HG03280 (cell line): ENCODE data around the gene UBXN7.
"Not testable (repeated sequence)": the region's sequence is repeated elsewhere in the genome, so short reads cannot be mapped to it uniquely, and the experiment has no call there.

Experiments used
- ATAC-seq: cut with Tn5 transposase; IDR thresholded peaks from one replicate; pipeline ENCODE4 v1.9.1; 2021; ENCODE audit warnings: mild to moderate bottlenecking, moderate library complexity; ENCODE audit not compliant: unreplicated experiment

Gene UBXN7

DNA sequence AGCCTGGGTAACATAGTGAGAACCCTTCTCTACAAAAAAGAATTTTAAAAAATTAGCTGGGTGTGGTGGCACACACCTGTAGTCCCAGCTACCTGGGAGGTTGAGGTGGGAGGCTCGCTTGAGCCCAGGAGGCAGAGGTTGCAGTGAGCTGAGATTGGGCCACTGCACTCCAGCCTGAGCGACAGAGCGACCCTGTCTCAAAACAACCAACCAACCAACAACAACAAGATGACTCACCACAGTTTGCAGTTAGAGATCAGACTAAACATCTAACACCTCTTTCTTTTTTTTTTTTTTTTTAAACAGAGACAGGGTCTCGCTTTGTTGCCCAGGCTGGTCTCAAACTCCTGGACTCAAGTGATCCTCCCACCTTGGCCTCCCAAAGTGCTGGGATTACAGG lies 73.7 kb downstream of the UBXN7 start:
- not testable (repeated sequence) for ATAC-seq

DNA sequence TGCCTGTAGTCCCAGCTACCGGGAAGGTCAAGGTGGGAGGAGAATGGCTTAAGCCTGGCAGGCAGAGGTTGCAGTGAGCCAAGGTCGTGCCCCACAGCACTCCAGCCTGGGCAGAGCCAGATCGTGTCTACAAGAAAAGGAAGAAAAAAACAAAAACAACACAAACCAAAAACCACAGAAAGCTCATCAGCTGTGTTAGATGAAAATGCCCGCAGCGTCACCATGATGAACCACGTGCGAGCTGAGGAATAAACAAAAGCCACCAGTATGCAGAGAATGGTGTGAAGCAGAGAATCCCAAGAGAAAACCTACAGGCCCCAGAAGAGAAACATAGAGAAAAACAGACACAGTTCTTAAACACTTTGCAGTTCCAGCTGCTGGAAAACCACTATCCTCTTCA lies 74.3 kb downstream of the UBXN7 start:
- ATAC-seq = no peak

DNA sequence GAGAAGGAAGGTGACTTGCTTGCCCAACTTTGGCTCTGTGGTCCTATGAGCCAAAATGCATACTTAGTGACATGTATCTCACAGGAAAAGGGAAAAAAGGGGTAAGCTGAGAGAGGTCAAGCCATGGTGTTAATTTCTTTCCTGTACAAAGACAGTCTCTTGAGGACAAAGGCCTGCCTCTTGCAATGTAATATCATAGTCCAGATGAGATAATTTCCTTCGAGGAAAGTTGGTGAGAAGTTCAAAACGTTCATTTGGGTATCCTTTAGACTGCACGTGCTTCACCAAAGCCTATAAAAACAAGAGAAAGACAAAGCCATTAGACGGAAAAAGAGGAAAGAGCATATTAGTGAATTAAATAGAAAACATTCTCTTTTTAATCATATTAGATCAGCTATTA lies 75.7 kb downstream of the UBXN7 start:
- ATAC-seq = no peak

DNA sequence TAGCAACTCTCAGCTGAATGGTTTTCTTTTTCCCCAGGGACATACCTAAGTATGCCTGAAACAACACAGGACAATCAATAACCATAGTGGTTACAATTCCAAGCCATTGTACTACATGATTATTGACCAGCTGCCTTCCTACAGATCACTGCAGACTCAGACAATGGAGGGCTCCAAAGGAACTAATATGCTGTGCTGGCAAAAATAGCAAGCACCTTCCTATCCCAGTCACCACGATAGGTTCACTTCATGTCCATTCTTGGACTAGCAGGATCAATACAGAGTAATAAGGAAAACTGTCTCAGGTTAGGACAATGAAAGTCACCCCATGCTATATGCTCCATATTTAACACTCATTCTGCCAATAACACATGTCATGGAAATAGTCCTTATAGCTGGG lies 76.6 kb downstream of the UBXN7 start:
- ATAC-seq = no peak

DNA sequence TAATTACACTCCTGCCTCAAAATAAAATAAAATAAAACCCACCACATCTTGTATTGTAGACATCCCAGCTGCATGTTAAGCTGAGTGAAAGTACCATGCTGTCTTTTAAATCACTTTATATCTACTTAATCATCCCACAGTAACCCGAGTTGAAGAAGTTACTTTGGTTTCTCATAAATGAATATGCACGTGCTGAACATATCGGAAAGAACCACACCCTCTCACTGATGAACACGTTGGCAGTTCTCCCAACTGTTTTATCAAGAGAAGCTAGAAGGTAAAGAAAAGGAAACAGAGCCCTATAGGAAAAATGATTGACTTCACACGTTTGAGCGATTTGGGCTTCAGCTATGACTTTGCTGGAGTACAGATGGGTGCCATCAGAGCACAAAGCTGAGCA lies 78.1 kb downstream of the UBXN7 start:
- ATAC-seq = no peak

DNA sequence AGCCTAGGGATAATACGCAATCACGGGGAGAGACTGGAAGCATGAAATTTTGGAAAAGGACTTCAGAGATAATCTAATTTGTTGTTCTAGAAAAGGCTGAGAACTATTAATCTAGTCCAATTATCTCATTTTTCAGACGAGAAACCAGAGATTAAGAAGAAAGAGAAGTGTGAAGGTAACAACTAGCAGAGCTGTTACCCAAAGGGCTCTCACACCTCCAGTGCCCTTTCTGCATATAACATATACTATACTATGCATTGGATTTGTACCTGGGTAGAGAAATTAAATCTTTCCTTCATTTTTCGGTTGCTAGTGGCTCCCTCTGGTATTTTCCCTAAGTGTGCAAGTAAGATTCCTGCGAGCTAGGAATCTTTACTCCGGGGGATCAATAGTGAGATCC lies 80.7 kb downstream of the UBXN7 start:
- no peak for ATAC-seq

DNA sequence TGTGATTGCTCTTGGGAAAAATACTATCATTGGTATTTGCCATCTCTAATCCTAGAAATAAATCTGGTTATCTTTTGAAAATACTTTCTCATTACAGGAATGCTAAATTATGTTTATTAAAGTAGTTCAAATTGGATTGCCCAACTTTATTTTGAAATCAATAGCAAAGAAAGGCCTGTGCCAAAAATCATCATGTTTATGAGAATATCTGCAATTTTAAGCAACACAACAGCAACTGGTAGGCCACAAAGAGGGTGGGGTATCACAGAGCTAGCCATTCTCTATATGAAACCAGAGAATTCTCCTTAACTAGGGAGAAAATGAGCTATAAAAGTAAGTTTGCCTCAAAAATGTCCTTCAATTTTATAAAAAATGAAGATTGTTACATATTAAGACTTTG lies 82.2 kb downstream of the UBXN7 start:
- no peak for ATAC-seq

DNA sequence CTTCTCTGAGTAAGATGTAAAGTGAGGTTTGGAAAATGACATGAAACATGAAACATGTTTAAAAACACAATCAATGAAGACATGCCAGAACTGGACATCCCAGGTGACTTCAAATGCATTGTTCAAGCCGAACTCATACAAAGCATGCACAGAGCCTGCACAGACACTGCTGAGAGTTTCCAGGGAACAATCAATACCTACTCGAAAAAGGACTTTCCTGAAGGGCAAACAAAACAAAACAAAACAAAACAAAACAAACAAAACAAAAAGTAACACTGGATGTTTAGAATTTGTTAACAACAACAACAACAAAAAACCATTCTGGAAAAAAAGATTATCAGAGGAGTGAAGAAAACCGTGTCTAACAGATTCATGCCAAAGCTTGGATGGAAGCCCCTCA lies 83.5 kb downstream of the UBXN7 start:
- ATAC-seq = no peak

DNA sequence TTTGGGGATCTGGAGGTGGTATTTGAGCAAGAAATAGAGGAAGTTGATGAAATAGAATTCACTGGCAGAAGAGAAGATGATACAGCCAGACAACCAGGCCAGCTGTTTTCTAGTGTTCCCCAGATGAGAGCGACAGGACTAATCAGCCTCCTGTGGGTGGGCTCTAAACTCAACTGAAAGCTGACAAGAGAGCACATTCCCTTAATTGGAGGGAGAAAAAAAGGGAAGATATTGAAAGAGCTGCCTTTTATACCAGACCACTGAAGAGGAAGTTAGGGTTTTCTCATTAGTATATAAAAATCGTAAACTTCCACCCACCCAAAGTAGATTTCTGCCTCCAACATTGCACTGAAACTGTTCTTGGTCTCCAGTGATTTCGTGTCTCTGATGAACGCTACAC lies 87.6 kb downstream of the UBXN7 start:
- ATAC-seq = no peak

DNA sequence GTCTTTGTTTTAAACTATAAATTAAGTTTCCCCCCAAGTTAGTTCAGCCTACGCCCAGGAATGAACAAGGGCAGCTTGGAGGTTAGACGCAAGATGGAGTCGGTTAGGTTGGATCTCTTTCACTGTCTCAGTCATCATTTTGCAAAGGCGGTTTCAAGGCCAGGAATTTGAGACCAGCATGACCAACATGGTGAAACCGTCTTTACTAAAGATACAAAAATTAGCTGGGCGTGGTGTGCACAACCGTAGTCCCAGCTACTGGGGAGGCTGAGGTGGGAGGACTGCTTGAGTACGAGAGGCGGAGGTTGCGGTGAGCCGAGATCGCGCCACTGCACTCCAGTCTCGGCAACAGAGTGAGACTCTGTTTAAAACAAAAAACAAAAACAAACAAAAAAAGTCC lies 88.3 kb downstream of the UBXN7 start:
- not testable (repeated sequence) for ATAC-seq

DNA sequence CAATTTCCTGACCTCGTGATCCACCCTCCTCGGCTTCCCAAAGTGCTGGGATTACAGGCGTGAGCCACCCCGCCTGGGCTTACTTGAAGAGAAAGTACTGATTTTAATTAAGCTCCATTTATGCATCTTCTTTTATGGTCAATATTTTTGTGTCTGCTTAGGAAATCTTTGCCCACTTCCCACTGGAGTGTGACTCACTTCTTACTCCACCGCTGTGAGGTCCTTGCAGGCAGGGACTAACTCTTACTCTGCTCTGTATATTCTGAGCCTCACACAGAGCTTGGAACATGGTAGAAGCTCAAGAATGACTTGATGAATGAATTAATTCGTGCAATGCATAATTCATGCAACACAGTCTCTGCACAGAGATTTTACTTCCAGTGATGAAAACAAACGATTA lies 91.1 kb downstream of the UBXN7 start:
- ATAC-seq = no peak

DNA sequence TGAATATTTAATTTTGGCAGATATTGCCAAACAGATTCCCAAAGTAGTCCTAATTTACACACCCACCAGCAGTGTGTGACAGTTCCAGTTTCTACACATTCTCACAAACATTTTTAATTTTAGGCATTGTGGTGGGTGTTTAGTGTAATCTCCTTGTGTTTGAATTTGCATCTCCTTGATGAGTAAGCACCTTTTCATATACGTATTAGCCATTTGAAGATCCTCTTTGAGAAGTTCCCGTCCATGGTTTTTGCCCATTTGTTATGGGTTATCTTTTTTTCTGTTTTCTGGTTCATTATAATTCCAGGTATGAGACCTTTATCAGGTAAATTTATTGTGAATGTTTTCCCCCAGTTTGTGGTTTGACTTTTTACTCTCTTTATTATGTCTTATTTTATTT lies 91.8 kb downstream of the UBXN7 start:
- ATAC-seq = no peak

DNA sequence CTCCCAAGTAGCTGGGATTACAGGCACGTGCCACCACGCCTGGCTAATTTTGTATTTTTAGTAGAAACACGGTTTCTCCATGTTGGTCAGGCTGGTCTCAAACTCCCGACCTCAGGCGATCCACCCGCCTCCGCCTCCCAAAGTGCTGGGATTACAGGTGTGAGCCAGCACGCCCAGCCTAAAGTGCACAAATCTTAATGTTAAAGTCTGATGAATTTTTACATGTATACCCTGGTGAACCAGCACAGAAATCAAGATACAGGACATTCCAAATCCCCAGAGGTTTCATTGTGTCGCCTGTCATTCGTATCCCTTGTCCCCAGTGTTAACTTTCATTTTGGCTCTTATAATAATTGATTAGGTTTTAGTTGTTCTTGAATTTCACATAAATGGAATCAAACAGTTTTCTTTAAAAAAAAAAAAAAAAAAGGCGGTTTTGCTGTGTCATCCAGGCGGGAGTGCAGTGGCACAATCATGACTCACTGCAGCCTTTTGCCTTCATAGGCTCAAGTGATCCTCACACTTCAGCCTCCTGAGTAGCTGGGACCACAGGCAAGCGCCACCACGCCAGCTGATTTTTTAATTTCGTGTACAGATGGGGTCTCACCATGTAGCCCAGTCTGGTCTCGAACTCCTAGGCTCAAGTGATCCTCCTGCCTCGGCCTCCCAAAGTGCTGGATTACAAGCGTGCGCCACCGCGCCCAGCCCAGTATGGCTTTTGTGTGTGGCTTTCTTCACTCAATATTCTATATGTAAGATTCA lies 92.6 kb downstream of the UBXN7 start:
- ATAC-seq = no peak

DNA sequence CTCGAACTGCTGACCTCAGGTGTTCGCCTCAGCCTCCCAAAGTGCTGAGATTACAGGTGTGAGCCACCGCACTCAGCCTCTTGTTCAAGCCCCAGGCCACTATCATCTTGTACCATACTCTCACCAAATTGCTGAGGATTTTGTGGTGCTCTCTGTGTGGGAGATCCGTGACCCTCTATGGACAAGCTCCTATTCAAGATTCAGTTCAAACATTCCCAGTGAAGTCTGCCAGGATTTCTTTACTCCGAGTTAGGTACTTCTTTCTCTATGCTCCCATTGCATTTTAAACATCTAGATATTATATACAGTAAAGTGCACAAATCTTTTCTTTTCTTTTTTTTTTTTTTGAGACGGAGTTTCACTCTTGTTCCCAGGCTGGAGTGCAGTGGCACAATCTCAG lies 93.2 kb downstream of the UBXN7 start:
- ATAC-seq = no peak

DNA sequence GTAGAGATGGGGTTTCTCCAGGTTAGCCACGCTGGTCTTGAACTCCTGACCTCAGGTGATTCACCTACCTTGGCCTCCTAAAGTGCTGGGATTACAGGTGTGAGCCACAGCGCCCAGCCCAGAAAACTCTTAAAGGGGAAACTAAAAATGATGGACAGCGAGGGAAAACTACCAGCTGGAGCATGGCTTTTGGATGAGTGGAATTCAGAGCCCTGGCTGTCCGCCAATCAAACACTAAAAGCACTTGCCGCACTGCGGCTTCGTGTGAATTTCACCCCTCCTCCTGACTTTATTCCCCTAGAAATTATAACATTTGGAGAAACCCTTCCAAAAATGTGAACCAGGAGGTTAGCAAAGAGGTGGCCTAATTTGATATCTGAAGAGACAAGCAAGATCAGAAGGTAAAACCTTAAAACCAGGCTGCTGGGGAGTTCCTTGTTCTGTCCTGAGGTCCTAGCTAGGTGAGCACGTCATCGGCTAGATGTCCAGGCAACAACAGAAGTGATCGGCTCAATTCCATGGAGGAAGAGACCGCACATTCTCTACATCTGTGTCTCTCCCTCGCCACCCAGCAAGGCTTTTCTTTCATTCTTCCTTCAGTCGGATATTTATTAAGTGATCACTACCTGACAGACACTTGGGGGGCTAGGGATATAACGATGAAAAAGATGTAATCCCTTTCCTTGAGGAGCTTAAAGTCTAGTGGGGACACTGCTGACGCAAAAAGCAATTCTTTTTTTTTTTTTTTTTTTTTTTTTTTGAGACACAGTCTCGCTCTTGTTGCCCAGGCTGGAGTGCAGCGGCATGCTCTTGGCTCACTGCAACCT lies 95.7 kb downstream of the UBXN7 start:
- ATAC-seq = no peak

DNA sequence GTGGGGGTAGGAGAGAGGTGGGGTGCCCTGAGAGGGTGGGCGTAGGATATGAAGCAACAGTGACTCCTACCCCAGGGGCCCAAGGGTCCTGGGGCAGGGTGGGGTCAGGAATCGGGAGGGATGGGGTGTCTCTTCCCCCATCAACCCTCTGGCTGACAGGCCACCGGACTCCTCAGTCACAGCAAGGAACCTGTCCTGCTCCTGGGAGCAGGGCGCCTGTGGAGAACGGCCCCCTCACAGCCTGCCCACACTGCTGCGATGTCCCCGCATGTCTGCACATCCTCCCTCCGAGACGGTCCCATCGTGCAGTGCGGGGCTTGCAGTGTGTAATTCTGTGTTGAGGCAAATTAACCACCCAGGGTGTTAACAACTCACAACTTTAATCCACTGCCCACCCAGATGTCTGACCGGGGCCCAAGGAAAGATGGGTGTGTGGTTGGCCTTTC lies 96.7 kb downstream of the UBXN7 start:
- ATAC-seq = no peak

DNA sequence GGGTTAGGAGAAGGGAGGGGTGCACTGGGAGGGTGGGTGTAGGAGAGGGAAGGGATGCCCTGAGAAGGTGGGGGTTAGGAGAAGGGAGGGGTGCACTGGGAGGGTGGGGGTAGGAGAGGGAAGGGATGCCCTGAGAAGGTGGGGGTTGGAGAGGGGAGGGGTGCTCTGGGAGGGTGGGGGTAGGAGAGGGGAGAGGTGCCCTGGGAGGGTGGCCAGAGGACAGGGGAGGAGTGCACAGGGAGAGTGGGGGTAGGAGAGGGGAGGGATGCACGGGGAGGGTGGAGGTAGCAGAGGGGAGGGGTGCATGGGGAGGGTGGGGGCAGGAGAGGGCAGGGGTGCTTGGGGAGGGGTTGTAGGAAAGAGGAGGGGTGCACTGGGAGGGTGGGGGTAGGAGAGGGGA lies 97.2 kb downstream of the UBXN7 start:
- ATAC-seq = no peak

DNA sequence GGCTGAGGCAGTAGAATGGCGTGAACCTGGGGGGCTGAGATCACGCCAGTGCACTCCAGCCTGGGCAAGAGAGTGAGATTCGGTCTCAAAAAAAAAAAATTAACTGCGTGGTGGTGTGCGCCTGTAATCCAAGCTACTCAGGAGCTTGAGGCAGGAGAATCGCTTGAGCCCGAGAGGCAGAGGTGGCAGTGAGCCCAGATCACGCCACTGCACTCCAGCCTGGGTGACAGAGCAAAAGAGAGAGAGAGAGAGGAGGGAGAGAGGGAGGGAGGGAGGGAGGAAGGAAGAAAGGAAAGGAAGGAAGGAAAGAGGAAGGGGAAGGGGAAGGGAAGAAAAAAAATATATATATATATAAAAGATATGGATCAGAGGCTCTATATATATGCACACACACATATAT lies 100.1 kb downstream of the UBXN7 start:
- no peak for ATAC-seq

DNA sequence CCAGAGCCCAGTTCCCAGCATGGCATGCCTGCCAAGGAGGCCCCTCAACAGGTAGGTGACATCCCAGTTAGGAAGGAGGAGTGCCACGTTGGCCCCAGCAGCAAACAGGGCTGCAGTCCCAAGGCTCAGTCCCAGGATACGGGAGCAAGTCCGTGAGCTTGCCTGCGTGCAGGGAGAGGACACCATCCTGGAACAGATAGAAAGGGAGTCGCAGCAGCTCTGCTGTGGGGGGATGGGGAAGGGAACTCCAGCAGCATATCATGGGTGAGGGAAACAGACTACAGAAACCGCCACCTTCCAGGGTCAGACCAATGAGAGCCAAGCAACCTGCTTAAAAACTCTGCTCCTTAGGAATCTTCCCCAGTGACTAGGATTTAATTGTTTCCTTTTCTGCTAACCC lies 104.8 kb downstream of the UBXN7 start:
- no peak for ATAC-seq

DNA sequence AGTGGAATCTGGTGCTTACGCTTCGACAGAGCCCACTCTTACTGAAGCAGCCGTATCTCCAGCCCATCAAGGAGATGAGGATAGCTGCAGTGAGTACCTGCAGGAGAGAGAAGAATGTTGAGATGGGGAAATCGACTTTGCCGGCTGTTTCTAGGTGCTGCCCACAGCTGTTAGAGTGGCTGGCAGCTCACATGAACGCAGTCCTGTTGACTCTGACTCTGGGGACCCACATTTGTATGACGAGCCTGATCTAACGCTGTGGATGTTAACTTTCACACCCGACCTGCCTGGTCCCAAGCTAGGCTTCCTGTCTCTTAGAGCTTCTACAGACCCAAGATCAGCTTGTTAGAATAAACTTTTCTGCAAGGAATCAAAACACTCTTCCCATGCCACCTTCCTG lies 105.3 kb downstream of the UBXN7 start:
- no peak for ATAC-seq

DNA sequence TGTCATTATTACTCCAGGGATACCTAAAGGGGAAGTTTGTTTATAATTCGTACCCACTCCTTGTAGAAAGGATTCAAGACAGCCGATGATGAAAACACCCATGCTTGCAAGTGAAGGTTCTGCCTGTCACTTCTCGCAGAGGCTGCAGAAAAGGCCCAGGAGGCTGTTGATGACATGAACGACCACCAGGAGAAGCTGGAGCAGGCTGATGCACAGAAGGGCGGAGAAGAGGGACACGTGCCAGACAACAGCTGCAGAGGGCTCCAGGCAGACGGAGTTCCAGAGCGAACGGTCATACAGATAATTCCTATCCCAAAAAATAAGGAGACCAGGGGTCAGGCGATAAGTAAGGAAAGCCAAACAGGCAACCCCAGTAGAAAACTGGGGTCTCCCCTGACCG lies 108.5 kb downstream of the UBXN7 start:
- ATAC-seq = no peak

DNA sequence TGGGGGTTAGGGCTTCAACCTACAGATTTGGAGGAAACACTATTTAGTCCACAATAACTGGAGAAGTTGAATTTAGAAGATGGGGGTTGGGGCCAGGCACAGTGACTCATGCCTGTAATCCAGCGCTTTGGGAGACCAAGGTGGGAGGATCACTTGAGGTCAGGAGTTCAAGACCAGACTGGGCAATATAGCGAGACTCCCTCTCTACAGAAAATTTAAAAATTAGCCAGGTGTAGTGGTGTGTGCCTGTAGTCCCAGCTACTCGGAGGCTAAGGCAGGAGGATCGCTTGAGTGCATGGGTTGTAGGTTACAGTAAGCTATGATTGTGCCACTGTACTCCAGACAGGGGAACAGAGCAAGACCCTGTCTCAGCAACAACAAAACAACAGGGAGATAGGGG lies 109.2 kb downstream of the UBXN7 start:
- no peak for ATAC-seq
